ENCODE data around the gene NOS3. TPM values are rescaled to one million over a fixed set of nuclear protein-coding genes. Genes with fewer than 3 reads are reported as not detected.

The NOS3 gene
- total RNA-seq, 1 donor from 2014 or later: 1.9 TPM

- DNase-seq (ENCODE audit: low read depth): no peak
- no peak overlapping the region for H3K4me3 ChIP-seq (ENCODE audit: low read depth, low read length)
- no peak for TF ChIP-seq CTCF (conservative IDR thresholded peaks at IDR 0.05; ENCODE audit: low read depth, low read length)
Measured at GRCh38 chr7:150957133-150958020, 33.4 kb upstream of the NOS3 start.

GRCh38 chr7:150958062-150958552 is 32.7 kb upstream of the NOS3 start:
- no peak overlapping the region for H3K4me3 ChIP-seq (ENCODE audit: low read depth, low read length)
- TF ChIP-seq CTCF (conservative IDR thresholded peaks at IDR 0.05; ENCODE audit: low read depth, low read length): no peak
- DNase-seq (ENCODE audit: low read depth): no peak

- no peak overlapping the region for H3K4me3 ChIP-seq (ENCODE audit: low read depth, low read length)
- no peak for DNase-seq (ENCODE audit: low read depth)
- TF ChIP-seq CTCF (conservative IDR thresholded peaks at IDR 0.05; ENCODE audit: low read depth, low read length): no peak
Measured at GRCh38 chr7:150958597-150958996, 32.2 kb upstream of the NOS3 start.

GRCh38 chr7:150959081-150959480 is 31.7 kb upstream of the NOS3 start:
- no peak overlapping the region for H3K4me3 ChIP-seq (ENCODE audit: low read depth, low read length)
- DNase-seq (ENCODE audit: low read depth): no peak
- TF ChIP-seq CTCF (conservative IDR thresholded peaks at IDR 0.05; ENCODE audit: low read depth, low read length): no peak

GRCh38 chr7:150959739-150960734 is 30.8 kb upstream of the NOS3 start:
- TF ChIP-seq CTCF (conservative IDR thresholded peaks at IDR 0.05; ENCODE audit: low read depth, low read length): no peak
- DNase-seq (ENCODE audit: low read depth): no peak
- H3K4me3 ChIP-seq (ENCODE audit: low read depth, low read length): no peak overlapping the region

- H3K4me3 ChIP-seq (ENCODE audit: low read depth, low read length): no peak overlapping the region
- no peak for DNase-seq (ENCODE audit: low read depth)
- TF ChIP-seq CTCF (conservative IDR thresholded peaks at IDR 0.05; ENCODE audit: low read depth, low read length): no peak
Measured at GRCh38 chr7:150961510-150962289, 29.1 kb upstream of the NOS3 start.

Data from epithelial cell of proximal tubule (primary cell).